GM21367 (cell line): ENCODE data around the gene TCP1.
A peak's percentile ranks its signal among the peaks of the same experiment; 100 is the strongest.
"Not testable (repeated sequence)": the region's sequence is repeated elsewhere in the genome, so short reads cannot be mapped to it uniquely, and the experiment has no call there.

Experiments used
- ATAC-seq: cut with Tn5 transposase; IDR thresholded peaks from one replicate; pipeline ENCODE4 v1.9.1; 2021; ENCODE audit not compliant: unreplicated experiment

TCP1 gene

DNA sequence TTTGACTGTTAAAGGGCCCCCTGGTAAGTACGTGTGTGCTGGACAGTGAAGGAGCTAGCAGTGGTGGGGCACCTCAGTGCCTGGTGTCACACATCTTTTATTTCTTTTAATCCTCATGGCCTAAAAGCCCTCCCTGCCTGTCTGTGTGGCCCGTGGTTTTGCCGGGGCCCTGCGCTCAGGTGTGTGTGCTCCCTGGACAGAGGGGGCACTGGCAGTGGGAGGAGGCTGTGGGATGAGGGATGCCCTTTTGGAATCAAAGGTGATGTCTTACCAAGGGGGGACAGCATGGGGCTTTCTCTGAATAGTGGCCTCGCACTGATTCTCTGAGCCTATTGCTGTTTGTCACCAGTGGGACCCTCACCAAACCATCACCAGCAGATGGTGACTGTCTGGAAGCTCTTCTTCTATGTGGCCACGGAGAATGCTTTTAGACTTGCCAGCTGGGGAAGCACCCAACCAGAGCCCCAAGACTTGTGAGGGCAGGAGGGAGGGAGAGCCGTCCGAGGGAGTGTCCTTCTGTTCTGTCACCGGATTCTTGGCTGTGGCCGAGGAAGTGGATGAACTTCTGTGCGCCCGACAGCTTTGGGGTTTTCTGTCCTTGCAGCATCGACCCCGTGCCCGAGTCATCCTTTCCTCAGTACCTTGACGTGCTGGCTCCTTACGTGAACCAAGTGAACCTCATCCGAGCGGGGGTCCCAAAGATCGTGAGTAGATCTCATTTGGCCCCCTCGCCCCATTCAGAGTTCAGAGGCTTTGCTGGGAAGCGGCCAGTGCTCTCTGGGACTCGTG lies 28.7 kb upstream of the TCP1 start:
- ATAC-seq = no peak

DNA sequence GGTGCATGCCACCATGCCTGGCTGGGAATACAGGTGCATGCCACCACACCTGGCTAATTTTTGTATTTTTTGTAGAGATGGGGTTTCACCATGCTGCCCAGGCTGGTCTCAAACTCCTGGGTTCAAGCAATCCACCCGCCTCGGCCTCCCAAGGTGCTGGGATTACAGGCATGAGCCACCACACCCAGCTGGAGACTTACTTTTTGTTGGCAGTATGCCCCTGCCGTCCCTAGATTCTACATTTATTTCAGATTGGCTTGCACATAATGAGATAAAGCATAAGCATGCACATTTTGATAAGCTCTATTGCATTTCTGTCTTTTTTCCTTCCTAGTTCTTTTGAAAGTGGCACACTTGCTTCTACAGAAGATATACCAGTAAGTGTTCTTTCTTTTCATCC lies 27.4 kb upstream of the TCP1 start:
- ATAC-seq = not testable (repeated sequence)

DNA sequence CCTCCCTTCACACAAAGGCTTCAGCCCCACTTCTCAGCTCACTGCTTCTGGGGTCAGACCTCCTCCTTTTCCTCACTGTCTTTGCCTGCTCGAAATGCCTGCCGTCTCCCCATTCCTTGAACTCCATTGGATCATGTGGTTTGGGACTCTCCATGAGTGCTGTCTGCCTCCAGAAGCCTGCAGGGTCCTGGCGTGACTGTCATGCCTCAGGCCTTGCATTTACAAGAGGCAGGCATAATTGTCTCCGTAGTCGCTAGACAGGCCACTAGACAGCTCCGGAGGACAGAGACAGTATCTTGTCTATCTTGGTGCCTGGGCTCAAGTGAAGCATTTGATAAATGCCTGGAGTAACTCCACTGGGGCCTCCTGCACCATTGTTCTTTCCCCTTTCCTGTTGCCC lies 26.0 kb upstream of the TCP1 start:
- ATAC-seq = no peak

DNA sequence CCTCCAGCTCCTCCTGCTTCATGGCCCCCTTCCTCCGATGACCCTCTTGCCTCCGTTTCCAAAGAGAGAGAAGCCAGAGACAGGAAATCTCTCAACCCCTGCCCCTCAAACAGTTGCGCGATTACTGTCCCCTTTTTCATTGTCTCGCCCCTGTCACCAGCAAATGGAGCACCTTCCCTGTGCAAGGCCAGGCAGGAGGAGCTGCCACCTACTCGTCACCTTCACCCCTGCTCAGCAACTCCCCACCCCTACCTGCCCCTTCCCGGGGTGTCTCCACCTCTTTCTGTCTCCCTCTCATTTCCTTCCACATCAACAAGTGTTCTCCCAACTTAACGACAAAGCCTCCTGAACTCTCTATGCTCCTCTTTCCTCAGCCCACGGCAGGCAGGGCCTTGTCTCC lies 24.4 kb upstream of the TCP1 start:
- no peak for ATAC-seq

DNA sequence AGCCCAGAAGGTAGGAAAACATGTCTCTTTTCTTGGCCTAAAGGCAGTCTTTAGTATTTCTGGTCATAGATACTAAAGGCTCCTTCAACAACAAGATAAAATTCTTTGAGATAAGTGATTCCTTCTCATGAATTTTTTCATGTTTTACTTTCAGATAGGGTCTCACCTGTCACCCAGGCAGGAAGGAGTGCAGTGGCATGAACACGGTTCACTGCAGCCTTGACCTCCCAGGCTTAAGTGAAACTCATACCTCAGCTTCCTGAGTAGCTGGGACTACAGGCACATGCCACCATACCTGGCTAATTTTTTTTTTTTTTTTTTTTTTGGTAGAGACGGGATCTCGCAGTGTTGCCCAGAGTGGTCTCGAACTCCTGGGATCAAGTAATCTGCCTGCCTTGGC lies 19.7 kb upstream of the TCP1 start:
- ATAC-seq = no peak

DNA sequence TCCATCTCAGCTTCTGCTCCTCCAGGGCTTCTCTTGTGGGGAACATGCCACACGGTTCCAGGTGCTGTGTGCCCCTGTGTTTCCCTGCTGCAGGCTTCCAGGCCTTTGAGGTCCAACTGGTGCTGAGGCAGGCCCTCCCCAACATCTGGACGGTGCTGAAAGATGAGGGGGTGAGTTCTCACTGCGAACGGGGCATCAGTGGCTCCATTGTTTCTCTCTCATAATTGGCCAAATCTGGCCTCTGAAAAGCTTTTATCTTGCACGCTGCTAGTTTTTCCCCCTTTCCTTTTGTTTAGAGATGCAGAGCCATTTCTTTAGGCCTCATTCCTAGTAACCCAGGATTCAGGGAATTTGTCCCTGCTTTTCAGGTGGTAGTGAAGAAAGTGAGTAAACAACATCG lies 19.2 kb upstream of the TCP1 start:
- ATAC-seq = no peak

DNA sequence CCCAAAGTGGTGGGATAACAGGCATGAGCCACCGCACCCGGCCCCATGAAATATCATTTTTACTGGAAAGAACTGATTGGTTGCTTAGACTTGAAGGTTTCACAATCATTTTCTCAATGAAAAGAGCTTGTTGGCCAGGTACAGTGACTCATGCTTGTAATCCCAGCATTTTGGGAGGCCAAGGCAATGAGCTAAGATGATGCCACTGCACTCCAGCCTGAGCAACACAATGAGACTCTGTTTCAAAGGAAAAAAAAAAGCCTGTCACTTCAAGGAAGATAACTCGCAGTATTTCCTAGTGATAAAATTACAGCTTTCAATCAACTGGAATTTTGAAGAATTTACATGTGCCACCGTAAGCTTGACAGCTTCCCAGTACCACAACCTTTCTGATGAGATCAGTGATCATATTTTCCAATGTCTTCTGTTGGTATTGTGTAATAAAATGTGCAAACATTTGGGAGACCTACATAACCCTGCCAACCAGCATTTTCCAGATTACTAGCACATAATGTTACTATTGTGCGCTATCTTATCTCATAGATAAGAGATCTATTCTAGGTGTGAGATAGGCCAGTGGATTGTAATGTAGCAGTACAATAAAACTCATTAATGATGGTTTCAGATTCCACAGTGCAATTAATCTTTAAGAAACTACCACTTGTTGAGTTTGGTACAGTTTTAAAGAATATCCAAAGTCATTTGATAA lies 17.9 kb upstream of the TCP1 start:
- ATAC-seq = no peak

DNA sequence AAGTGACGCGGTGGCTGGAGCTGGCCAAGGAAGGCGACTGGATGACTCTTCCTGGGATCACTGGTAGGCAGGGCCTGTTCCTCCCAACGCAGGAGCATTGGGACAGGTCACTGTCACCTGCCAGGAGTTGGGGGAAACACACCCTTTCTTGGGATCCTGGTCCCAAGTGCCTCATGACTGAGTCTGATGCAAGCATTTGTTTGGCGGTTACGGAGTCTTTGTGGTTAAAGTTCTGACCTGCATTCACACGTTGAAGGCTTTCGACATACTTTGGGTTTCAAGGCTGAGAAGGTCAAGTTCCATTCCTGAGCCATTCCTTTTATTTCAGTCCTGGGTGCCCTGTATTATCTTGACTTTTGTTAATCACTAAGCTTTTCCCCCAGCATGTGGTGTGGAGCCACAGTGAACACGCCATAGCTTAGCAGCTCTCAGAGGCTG lies 16.6 kb upstream of the TCP1 start:
- no peak for ATAC-seq

DNA sequence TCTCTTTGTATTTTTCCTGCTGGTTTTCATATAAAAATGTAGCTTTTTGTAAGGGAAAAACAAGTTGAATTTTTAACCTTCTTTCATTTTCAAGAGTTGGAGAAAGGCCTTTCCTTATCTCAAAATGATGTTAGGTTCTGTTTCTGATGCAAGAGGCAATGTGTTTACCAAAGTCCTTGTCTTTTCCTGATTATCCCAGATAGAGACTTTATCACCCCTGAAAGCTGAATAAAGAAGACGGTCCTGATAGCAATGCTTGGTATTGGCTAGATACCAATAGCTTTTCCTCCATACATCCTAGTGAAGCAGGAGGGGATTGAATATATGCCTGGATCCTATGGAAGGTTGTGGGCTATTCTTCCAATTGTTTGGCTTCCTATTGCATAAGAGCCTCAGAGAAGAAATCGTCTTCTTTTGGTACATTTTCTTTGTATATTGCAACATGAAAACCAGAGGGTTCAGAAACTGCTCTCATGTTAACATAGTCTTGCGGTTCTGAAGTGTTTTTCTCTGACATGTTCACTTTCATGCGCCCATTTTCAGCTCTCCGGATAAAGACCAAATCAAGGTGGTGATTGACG lies 16.1 kb upstream of the TCP1 start:
- no peak for ATAC-seq

DNA sequence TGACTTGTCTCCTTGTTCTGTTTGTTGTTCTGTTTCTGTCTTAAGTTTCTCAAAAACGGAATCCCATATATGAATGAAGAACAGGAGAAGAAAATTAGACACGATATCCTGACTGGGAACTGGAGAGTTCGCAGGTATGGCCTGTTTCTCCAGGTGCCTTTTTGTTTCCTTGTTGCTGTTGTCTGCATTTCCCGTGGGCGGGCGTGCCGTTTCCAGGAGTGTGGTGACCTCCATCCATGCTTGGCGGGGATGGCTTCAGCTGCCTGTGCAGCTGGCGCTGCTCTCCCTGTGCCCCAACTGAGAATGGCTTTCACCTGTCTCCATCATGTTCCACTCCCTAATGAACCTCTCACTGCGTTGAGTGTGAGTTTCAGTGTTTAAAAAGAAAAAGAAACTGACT lies 15.1 kb upstream of the TCP1 start:
- no peak for ATAC-seq

DNA sequence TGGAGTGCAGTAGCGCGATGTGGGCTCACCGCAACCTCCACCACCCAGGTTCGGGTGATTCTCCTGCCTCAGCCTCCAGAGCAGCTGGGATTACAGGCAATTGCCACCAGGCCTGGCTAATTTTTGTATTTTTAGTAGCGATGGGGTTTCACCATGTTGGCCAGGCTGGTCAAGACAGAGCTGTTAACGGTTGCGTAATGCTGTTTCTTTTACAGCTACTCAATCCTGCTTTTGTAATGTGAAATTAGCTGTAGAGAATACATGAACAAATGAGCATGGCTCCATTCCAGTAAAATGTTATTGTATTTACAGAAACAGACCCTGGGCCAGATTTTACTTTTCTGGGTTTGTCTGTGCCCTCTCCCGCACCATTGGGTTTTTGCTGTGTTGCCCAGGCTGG lies 12.5 kb upstream of the TCP1 start:
- ATAC-seq = no peak

DNA sequence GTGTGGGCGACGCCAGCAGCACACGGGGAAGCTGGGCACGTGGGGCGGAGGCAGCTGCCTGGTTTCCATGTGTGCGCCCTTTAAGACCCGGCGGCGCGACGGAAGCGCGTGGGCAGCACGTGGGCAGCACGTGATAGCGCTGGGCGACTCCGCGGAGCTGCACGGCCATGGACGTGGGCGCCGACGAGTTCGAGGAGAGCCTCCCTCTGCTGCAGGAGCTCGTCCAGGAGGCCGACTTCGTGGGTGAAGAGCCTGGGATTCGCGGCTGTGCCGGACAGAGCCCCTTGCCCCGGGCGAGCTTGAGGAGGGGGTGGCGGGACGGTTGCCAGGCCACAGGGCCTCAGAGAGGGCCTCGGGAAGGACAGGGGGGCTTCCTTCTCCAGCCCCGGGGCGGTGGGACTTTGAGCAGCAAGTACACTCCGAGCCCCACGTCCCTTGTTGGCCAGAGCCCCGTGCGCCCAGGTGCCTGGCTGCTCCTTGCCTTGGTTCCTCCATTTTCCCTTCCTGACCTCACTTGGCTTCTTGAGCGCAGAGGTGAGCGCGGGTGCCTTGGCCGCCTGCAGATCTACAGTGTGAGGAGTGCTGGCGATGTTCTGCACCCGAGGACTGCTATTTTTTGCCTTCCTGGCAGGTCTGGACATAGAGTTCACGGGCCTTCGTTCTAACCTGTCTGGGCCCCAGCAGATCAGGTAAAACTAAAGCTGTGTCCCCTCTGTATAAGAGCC lies 10.9 kb upstream of the TCP1 start, which contains the start of gene PNLDC1:
TSS of gene PNLDC1 (plus strand) at position 136 of the 725 bp plus-strand sequence. CDS start at position 168, 32 bp downstream.
- no peak for ATAC-seq

DNA sequence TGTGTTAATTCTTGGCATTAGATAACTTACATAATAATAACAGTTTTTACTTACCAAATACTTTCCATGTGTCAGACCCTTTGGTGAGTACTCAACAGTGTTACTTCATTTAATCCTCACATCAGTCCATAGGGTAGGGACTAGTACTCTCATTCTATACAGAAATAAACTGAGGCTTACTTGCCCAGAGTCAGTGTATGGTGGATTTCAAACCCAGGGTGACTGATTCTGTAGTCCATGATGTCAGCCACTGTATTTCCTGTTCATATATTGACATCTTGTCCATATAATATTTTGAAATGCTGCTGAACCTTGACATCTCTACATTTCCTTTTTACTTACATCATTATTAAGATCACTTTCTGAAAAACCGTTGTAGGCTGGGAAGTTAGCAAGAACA lies 8.2 kb upstream of the TCP1 start:
- ATAC-seq = no peak

DNA sequence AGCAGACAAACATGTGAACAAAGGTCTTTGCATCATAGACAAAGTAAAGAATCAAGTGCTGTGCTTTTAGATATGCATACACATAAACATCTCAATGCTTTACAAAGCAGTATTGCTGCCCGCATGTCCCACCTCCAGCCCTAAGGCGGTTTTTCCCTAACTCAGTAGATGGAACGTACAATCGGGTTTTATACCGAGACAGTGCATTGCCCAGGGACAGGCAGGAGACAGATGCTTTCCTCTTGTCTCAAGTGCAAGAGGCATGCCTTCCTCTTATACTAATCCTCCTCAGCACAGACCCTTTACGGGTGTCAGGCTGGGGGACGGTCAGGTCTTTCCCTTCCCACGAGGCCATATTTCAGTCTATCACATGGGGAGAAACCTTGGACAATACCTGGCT lies 5.6 kb upstream of the TCP1 start:
- not testable (repeated sequence) for ATAC-seq

DNA sequence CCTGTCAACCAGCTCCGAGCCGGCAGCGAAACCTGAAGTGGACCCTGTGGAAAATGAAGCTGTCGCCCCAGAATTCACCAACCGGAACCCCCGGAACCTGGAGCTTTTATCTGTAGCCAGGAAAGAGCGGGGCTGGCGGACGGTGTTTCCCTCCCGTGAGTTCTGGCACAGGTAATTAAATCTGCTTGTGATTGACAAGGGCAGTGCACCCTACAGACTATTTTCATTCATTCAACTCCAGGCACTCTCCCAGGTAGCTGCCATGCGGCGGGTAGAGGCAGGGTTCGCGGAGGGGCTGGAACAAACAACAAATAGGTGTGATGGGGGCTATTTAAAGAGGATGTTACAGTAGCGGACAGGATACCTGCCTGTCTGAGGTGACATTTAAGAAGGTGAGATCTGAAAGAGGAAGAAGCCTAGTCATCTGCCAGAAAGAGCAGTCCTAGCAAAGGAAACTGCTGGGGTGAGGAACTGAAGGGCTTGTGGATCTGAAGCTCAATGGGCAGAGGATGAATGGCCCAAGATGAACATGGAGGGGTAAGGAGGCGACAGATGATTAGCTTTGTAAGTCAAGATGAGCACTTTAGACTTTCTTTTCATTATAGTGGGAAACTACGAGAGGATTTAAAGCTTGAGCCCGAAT lies 1.7 kb upstream of the TCP1 start:
- ATAC-seq = no peak

DNA sequence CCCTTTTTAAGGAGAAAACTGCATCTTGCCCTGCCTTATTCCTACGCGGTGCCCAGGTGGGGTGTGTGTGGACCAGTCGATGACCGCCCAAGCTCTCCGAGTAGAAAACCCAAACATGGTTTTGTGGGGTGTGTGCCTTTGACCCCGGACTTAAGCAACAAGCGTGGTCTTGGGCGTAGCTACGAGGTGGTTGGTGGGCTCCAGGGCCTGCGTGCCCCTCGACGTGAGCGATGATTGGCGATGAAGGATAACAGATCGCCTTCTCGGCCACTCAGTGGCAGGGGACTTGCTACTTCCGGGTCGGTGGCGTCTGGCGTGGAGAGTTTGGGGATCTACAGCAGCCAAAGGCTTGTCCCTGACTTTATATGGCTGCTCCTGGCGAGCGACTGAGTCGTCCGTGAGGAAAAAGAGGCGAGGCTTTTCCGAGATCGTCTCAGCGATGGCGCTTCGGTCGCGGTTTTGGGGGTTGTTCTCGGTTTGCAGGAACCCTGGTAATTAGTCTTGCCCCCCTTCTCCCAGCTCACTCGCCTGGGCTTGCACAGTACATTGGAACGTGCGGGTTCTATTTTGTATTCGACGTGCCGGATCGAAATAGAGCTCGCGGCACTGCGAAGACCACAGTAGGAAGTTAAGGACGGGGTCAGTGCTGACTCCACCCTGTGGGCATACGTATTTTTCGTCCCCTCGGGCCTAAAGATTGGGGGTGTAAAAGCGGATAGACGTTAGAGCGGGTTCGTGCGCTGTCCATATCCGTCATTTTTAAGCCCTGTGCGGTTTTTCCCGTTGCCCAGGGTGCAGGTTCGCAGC lies 950 bp upstream of the TCP1 start, which contains the start of gene MRPL18:
TSS of gene MRPL18 (plus strand) at position 319 of the 807 bp plus-strand sequence. CDS start at position 440, 121 bp downstream.
- ATAC-seq = peak; percentile 86

DNA sequence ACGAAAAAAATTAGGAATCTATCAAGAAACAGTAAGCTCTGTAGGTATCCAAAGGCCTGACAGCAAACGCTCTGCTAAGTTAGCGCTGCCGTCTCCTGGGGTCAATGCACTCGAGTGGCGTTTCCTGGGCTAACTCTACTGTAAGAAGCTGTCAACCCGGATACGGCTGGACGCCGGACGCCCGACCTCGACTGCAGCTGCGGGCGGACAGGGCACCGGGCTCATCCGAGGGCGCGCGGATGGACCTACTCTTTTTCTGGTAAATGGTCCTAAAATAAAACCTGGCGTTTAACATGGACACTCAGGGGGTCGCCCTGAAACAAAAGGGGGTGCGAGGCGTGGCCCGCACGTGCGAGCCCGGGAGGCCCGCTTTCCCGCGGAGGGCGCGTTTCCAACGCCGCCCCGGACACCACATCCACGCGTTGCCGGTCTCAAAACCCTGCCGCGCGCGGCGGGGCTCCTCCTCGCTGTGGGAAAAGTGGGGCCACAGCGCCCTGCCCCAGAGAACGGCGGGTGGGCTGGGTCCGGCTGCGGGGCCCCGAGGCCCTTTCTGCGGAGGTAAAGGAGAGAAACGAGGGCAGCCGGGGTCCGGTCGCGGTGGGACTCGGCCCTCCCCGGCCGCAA lies 537 bp downstream of the TCP1 start:
- ATAC-seq = no peak

DNA sequence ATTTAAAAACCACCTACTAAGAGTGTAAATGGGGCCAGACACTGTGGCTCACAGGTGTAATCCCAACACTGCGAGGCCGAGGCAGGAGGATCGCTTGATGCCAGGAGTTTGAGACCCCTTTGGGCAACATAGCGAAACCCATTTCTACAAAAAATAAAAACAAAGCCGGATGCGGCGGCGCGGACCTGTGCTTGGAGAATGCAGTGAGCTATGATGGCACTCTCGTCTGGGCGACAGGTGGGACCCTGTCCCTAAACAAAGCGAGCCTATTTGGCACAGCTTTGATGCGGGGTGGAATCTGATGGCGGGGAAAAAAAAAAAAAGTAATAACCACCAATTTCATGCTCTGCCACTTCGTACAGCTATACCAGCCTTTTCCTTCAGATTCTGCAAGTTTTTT lies 1.1 kb downstream of the TCP1 start:
- ATAC-seq = no peak

DNA sequence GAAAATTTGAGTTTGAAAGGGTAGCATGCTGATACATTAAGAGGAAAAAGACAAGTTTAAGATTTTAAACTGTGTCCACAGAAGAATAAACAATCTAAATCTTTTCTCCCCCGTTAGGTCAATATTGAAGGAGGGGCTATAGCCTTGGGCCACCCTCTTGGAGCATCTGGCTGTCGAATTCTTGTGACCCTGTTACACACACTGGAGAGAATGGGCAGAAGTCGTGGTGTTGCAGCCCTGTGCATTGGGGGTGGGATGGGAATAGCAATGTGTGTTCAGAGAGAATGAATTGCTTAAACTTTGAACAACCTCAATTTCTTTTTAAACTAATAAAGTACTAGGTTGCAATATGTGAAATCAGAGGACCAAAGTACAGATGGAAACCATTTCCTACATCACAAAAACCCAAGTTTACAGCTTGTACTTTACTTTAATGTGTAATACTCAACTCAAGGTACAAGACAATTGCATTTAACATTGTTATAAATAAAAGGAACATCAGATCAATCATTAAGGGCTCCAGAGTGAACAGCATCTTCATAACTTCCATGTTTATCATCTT lies 10.8 kb downstream of the TCP1 start:
- ATAC-seq = no peak
